RCC 7860 (cell line): ENCODE results near the gene GALNT9.

Experiments
- DNase-seq: peaks from one replicate; pipeline ENCODE4 v3.0.0-alpha.2; 2015; ENCODE audit warnings: low spot score
- FAIRE-seq: peaks from 2 replicates; lab custom pipeline; 2012; peaks lifted over from hg19 to GRCh38; lab: Jason Lieb, UNC

GALNT9 gene

DNA sequence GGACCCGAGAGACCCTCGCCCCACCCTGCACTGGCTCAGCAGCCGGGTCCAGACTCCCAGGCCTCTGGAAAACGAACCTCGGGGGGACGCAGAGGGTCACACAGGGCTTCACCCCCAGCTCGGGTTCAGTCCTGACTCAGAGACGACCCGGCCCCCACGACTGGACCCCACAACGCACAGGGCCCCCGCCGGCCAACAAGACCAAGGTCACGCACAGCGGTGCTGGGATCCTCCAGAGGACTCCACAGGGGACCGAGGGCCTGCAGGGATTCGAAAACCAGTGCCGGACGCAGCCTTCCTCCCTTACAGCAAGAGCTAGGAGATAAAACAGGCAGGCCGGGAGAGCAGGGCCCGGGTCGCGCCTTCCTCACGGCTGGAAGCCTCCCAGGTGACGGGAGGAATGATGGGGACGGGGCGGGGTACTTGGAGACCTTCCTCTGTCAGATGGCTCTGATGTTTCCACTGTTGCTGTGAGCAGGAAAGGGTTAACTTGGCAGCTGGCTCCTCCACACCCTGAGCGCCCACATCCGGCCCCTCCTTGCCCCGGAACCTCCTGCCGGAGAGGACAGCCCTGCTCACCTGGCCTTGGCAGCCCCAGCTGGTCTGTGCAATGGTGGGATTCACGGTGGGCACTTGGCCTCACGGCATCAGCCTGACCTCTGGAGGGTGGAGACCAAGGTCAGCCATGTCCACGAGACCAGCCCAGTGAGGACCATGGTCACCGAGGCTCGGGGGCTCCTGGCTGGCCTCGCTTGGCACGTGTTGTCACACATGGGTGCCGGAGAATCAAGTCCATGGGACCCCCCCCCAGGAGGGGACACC is 46.2 kb downstream of the GALNT9 start:
- no peak for DNase-seq
- no peak for FAIRE-seq

GRCh38 chr12:132282031-132282949 is 47.1 kb downstream of the GALNT9 start:
- FAIRE-seq: no peak
- DNase-seq: no peak

GRCh38 chr12:132281038-132281437 is 48.4 kb downstream of the GALNT9 start:
- no peak for FAIRE-seq
- DNase-seq: no peak

DNA sequence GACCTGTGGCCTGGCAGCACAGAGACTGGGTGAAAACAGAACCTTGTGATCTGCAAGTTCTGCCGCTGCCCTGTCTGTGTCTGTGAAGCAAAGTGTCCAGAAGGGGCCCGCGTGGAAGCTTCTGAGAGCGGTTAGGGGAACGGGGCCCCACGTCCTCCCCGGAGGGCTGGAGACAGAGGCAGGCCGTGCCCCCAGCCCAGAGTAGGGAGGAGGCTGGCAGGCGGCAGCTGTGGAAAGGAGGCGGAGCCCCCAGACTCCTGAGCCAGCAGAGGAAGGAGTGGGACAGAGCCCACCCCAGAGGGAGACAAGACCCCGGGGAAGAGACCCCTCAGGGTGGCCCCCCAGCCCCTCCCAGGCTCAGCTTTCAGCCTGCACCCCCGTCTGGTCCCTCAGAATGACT is 49.0 kb downstream of the GALNT9 start:
- DNase-seq (no peak), FAIRE-seq (no peak)

- FAIRE-seq (no peak), DNase-seq (no peak)
Observed at GRCh38 chr12:132279930-132280329, 49.5 kb downstream of the GALNT9 start.

- DNase-seq (no peak), FAIRE-seq (no peak)
Observed at GRCh38 chr12:132279184-132279889, 50.1 kb downstream of the GALNT9 start.

- FAIRE-seq: no peak
- DNase-seq: no peak
Observed at GRCh38 chr12:132278401-132279183, 50.8 kb downstream of the GALNT9 start.

DNA sequence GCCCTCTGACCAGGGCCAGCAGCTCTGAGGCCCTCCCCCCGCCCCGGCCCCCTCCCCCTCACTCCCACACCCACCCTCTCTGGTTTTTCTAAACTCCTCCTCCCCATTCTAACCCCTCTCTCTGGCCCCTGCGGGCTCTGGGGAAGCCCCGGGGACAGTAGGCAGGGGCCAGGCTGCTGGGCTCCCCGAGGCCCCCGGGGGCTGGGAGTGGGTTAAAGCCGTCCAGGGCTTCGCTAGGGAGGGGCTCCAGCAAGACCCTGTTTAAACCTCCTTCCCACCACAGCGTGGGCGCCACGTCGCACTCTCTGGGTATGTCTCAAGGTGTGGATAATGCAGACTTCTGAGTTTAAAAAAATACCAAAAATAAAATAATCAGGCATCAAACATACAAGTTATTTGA is 51.4 kb downstream of the GALNT9 start:
- no peak for DNase-seq
- no peak for FAIRE-seq

- no peak for FAIRE-seq
- DNase-seq: no peak
Observed at GRCh38 chr12:132277374-132277941, 51.9 kb downstream of the GALNT9 start.

GRCh38 chr12:132276827-132277373 is 52.5 kb downstream of the GALNT9 start:
- FAIRE-seq (no peak), DNase-seq (no peak)

GRCh38 chr12:132276066-132276826 is 53.1 kb downstream of the GALNT9 start:
- DNase-seq: no peak
- FAIRE-seq: no peak

- FAIRE-seq (no peak), DNase-seq (no peak)
Observed at GRCh38 chr12:132275631-132276030, 53.8 kb downstream of the GALNT9 start.

- FAIRE-seq: no peak
- peak; percentile 25 for DNase-seq
Observed at GRCh38 chr12:132275110-132275531, 54.3 kb downstream of the GALNT9 start.

- no peak for FAIRE-seq
- DNase-seq: no peak
Observed at GRCh38 chr12:132273992-132274334, 55.4 kb downstream of the GALNT9 start.

- no peak for DNase-seq
- FAIRE-seq: no peak
Observed at GRCh38 chr12:132272711-132273110, 56.7 kb downstream of the GALNT9 start.

DNA sequence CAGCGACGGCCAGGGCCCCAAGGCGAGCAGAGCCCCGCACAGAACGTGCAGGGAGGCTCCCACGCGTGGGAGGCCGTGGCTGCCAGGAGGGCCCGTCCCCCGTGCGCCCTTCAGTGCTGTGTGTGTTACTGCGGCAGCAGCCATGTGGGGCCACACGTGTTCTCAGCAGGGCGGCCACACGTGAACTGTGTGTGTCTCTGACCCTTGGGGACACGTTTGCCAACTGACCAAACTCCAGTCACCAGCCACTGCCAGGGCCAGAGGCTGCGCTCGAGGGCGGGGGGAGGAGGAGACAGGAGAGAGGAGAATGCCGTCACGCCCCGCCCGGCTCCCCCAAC is 57.7 kb downstream of the GALNT9 start:
- DNase-seq: no peak
- FAIRE-seq: no peak

DNA sequence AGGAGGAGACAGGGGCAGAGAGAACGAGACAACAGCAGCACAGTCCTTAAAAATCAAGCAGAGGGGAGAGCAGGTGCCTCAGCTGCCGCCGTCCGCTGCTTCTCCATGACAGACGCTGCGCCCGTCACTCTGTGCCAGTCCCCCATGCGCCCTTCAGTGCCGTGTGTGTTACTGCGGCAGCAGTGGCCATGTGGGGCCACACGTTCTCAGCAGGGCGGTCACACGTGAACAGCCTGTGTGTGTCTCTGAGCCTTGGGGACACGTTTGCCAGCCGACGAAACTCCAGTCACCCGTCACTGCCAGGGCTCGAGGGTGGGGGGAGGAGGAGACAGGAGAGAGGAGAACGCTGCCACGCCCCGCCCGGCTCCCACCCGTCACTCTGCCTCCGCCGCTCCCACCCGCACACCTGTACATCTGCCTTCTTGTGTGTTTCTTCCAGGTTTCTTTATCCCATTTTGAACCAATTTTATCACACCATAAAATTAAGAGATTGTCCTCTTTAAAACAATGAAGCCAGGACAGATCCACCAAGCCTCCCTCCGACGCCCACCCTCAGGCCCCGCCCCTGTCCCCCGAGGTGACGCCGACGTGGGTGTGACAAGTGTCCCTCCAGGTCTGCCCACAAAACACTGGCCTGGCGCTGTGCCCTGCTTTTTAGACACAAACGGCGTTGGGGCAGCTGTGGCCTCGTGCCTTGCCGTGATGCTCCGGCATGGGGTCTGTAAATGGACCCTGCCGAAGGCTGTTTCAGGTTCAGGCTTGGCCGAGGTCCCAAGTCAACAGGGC is 58.2 kb downstream of the GALNT9 start:
- DNase-seq: no peak

DNA sequence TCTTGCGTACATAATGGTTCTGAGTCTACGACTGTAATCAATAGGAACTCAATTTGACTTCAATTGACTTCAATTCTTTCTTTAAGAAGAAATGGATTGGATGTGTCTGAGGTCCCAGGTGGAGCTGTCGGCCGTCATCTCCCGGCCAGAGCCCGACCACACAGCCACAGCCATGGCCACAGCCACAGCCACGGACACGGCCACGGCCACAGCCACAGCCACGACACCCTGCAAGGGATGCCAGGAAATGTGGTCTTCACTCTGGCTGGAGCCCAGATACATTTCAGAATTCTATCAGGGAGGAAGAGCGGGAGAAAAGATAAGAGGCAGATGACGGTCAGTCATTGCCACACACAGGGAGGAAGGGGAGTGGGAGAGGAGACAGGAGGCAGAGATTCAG is 58.9 kb downstream of the GALNT9 start:
- no peak for DNase-seq
- FAIRE-seq: no peak

More for the DNA sequence above, 58.2 kb downstream of the GALNT9 start:
- no peak for FAIRE-seq
